ENCODE measurements around the gene DMWD. TPM values are rescaled to one million over a fixed set of nuclear protein-coding genes. Genes with fewer than 3 reads are reported as not detected.
A peak's percentile ranks its signal among the peaks of the same experiment; 100 is the strongest.

Gene DMWD
- total and polyA plus RNA-seq, 2 of the 4 experiments (the other 2 are of a cell fraction), result 9.7 to 28.5 TPM

DNA sequence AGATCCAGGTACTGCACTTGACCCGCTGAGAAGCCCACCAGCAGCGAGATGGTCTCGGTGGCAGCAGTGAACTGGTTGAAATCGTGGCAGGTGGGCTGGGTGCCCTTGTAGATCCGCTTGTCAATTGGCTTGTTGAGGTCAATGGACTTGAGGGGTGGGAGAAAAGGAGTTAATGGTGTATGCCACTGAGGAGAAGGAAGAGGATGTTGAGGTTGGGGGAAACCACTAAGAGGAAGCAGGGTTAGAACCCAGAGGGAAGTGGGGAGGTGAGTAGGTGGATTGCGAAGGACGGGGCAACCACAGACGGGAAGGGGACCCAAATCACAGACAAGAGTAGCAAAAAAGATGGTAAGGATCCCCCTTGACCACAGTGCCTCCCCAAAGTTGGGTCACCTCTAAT, 1.7 kb downstream of the DMWD start:
- CTCF ChIA-PET, result no interaction called here
- no peak overlapping the region for H2BK15ac ChIP-seq (ENCODE audit: low read depth, low read length)

More for the DNA sequence above, 1.7 kb downstream of the DMWD start:
- Histone ChIP-seq H2AK9ac (replicated peaks; ENCODE audit: low read depth, low read length, poor library complexity) (peak overlapping the region; percentile 47), H3K9ac (ENCODE audit: low read depth, low read length) (no peak overlapping the region), H2AFZ (replicated peaks; ENCODE audit: low read length, poor library complexity) (no peak overlapping the region), H2BK20ac (ENCODE audit: low read depth, low read length) (no peak overlapping the region), H4K91ac (ENCODE audit: insufficient read depth, low read depth, low read length) (no peak overlapping the region), H3K23ac (ENCODE audit: low read depth, low read length) (peak overlapping the region; percentile 14), H3K36me3 (ENCODE audit: control insufficient read depth, insufficient read depth, low read length) (peaks cover 37% of the 10 kb centered on the region), H3K4ac (ENCODE audit: low read depth, low read length) (no peak overlapping the region), H2BK5ac (ENCODE audit: low read depth, low read length, poor library complexity, severe bottlenecking) (no peak overlapping the region), H2AK5ac (ENCODE audit: low read depth, low read length) (no peak overlapping the region), H3K27me3 (ENCODE audit: control insufficient read depth, insufficient read depth, low read length) (no peaks in the 10 kb centered on the region), H3K4me2 (ENCODE audit: low read depth, low read length) (peak overlapping the region; percentile 98; the same call in 1 of the 2 replicates), H3K9me3 (ENCODE audit: control insufficient read depth, insufficient read depth, low read length) (no peaks in the 10 kb centered on the region), H3K14ac (replicated peaks; ENCODE audit: low read depth, low read length) (no peak overlapping the region), H2BK120ac (ENCODE audit: low read depth, low read length) (no peak overlapping the region), H3K27ac (ENCODE audit: insufficient read depth, low read length) (no peak overlapping the region), H3K9me1 (ENCODE audit: insufficient read depth, low read length) (peaks cover 5% of the 10 kb centered on the region), H4K20me1 (ENCODE audit: insufficient read depth, low read length) (peaks cover 4% of the 10 kb centered on the region; the same call in 1 of the 2 replicates), H3K4me1 (ENCODE audit: control insufficient read depth, insufficient read depth, low read length) (peaks cover 6% of the 10 kb centered on the region), H4K5ac (ENCODE audit: low read depth, low read length) (no peak overlapping the region), H4K8ac (ENCODE audit: low read depth in 2 of 2, low read length in 2 of 2) (no peak overlapping the region), H3K18ac (ENCODE audit: low read depth, low read length) (no peak overlapping the region), H3K79me1 (ENCODE audit: low read depth in 1 of 2, low read length in 2 of 2) (peaks cover 13 to 56% of the 10 kb centered on the region in 2 experiments), H3K4me3 (ENCODE audit: insufficient read depth, low read depth, low read length) (no peak overlapping the region), H3K56ac (ENCODE audit: extremely low read depth, insufficient read depth, low read length) (no peak overlapping the region)
- POLR2A ChIA-PET (ENCODE audit: unreplicated experiment), result no interaction called here
- BruUV-seq (replicated peaks), result no TSS peak
- intact Hi-C loops (cut with micrococcal nuclease), result no loop called here
- dilution Hi-C loops (cut with HindIII; ENCODE audit: low sequenced_read_pairs, unreplicated experiment), result no loop called here
- in situ Hi-C loops (cut with MboI; ENCODE audit: low sequenced_read_pairs), result no loop called here
- 95% methylated on average over 5 of the region's 8 CpGs; no CpG with 5 or more reads in 1 of the 2 experiments for WGBS, 2 experiments (ENCODE audit: extremely low coverage in 2 of 2, insufficient read length in 1 of 2)
- no peak for TF ChIP-seq RAD21 (IDR thresholded peaks at IDR 0.05; ENCODE audit: low read length)
- TF ChIP-seq MAZ (IDR thresholded peaks at IDR 0.05; ENCODE audit: borderline replicate concordance, low read depth, low read length), result no peak
- TF ChIP-seq, protein P1, sequence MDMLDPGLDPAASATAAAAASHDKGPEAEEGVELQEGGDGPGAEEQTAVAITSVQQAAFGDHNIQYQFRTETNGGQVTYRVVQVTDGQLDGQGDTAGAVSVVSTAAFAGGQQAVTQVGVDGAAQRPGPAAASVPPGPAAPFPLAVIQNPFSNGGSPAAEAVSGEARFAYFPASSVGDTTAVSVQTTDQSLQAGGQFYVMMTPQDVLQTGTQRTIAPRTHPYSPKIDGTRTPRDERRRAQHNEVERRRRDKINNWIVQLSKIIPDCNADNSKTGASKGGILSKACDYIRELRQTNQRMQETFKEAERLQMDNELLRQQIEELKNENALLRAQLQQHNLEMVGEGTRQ (IDR thresholded peaks at IDR 0.05; ENCODE audit: low read depth, low read length), result no peak
- TF ChIP-seq POLR2A (IDR thresholded peaks at IDR 0.05; ENCODE audit: low read depth, low read length), result no peak
- no peak for TF ChIP-seq BHLHE40 (IDR thresholded peaks at IDR 0.05; ENCODE audit: low read depth, low read length)
- no peak for TF ChIP-seq FOS (IDR thresholded peaks at IDR 0.05; ENCODE audit: low read depth, low read length)
- DNase-seq, result no peak
- no peak for ATAC-seq (ENCODE audit: low read depth)
